Subcutaneous adipose tissue (tissue), 4 donors: ENCODE results near the gene BANF2. TPM values are rescaled to one million over a fixed set of nuclear protein-coding genes. Genes with fewer than 3 reads are reported as not detected.

Source experiments
- total RNA-seq, 4 donors: library from RNA; depleted of rRNA; stranded (reverse); fragments of >200 nt; gene quantifications; one replicate each; pipeline ENCODE4 v1.1.0, GENCODE V29; 2016
- TF ChIP-seq, protein P1 (sequence below): fragments of 450-650 bp; IDR thresholded peaks from one replicate; pipeline ENCODE4 v1.5.1; 2016; ENCODE audit warnings: low read depth, mild to moderate bottlenecking, control low read depth, antibody characterized with exemption, moderate library complexity

BANF2 gene
- total RNA-seq: not detected

DNA sequence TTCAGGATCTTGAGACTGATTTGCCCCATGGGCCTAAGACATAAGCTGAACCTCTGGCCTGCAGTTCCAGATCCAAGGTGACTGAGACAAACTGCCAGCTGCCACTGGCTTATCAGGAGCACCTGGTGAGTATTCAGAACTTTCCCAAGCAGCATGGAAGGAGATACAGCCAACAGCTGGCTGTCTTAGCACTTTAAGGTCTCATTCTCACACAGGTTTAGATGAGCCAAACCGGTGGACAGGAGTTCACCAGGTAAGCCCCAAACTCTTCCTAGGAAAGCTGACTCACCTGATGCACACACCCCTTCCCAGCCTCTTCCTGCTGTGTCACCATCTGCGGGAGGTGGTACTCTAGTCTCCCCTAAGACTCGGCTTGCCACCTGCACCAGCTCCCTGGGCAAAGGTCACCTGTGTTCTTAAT, at the start of gene BANF2:
TSS of gene BANF2 (plus strand) at position 36 of the 421 bp plus-strand sequence. CDS start 25,060 bp downstream, outside the sequence.
- TF ChIP-seq, protein P1, sequence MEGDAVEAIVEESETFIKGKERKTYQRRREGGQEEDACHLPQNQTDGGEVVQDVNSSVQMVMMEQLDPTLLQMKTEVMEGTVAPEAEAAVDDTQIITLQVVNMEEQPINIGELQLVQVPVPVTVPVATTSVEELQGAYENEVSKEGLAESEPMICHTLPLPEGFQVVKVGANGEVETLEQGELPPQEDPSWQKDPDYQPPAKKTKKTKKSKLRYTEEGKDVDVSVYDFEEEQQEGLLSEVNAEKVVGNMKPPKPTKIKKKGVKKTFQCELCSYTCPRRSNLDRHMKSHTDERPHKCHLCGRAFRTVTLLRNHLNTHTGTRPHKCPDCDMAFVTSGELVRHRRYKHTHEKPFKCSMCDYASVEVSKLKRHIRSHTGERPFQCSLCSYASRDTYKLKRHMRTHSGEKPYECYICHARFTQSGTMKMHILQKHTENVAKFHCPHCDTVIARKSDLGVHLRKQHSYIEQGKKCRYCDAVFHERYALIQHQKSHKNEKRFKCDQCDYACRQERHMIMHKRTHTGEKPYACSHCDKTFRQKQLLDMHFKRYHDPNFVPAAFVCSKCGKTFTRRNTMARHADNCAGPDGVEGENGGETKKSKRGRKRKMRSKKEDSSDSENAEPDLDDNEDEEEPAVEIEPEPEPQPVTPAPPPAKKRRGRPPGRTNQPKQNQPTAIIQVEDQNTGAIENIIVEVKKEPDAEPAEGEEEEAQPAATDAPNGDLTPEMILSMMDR: no peak

GRCh38 chr20:17650301-17651128, 49.3 kb upstream of the BANF2 start:
- TF ChIP-seq, protein P1: no peak

- TF ChIP-seq, protein P1: no peak
Observed at GRCh38 chr20:17651129-17651759, 48.5 kb upstream of the BANF2 start.

GRCh38 chr20:17651760-17652388, 47.9 kb upstream of the BANF2 start:
- TF ChIP-seq, protein P1: no peak

DNA sequence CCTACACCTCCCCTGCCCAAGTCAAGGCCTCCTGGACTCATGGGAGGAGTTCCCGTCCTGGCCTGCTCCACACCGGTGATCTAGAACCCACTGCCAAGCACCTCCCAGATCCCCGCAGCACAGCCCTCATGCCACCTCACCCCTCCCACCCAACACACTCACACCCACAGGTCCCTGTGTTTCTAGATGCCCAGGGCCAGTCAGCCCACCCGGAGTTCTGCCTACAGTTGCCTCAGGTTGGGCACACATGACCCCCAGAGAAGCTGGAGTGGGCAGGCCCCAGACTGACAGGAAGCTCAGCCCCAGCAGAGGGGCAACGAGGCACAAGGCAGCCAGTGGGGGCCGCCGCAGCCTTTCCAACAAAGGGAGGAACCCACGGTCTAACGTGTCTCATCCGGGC, 47.4 kb upstream of the BANF2 start:
- TF ChIP-seq, protein P1: no peak

DNA sequence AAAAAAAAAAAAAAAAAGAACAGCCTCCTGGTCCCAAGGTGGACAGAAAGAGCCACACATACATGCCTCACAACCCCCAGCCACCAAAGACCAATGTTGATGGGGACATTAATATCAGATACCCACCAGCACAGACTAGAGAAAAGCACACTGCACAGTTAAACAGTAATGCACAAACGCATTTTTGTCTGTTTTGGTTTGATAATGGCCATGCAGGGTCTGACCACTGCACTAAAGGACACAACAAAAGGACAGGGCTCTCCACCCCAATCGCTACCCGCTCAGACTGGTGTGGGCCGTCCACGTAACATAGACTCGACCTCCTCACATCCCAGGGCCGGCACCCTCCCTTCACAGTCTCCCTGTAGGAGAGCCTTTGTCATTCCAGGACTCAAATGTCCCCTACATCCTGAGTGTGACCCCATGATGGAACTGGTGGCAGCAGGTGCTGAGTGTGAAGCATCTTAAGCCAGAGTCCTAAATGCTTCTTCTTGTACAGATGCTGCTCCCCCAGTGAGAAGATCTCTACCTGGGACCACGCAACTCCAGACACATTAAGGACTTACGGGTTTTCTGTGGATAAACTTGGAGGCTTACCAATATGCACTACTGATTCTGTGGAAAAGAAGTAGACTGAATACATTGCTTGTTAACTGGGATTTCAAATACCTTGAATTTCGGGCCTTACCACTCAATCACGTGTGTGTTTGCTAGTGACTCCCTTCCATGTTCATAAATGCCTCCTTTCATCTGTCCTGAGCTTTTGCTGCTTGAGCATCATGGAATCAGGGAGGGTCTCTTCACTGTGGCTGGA, 45.7 kb upstream of the BANF2 start:
- TF ChIP-seq, protein P1: no peak
